Smooth muscle cell (in vitro differentiated cells): ENCODE results near the gene PODNL1. TPM values are rescaled to one million over a fixed set of nuclear protein-coding genes. Genes with fewer than 3 reads are reported as not detected.

Source experiments
- DNase-seq: peaks from one replicate; lab custom pipeline; 2025; ENCODE audit not compliant: unreplicated experiment; lab: John Stamatoyannopoulos, UW
- H2AFZ ChIP-seq: fragments of 200-600 bp; sonication (generic); 2 replicates; pipeline ENCODE4 v1.6.0; 2016; ENCODE audit warnings: antibody characterized with exemption, low read depth, mild to moderate bottlenecking
- H3F3A ChIP-seq: fragments of 200-600 bp; sonication (generic); 2 replicates; pipeline ENCODE4 v1.6.0; 2017; ENCODE audit warnings: antibody characterized with exemption, low read depth
- H3K27ac ChIP-seq: fragments of 200-600 bp; sonication (generic); 2 replicates; pipeline ENCODE4 v1.5.1; 2016; ENCODE audit warnings: low read depth, mild to moderate bottlenecking
- H3K27me3 ChIP-seq: fragments of 200-600 bp; sonication (generic); 2 replicates; pipeline ENCODE4 v1.6.1; 2016; ENCODE audit warnings: low read depth, mild to moderate bottlenecking
- H3K36me3 ChIP-seq: fragments of 200-600 bp; sonication (generic); 2 replicates; pipeline ENCODE4 v1.5.1; 2016; ENCODE audit warnings: low read depth
- H3K4me1 ChIP-seq: fragments of 200-600 bp; sonication (generic); 2 replicates; pipeline ENCODE4 v1.5.1; 2016; ENCODE audit warnings: low read depth
- H3K4me2 ChIP-seq: fragments of 200-600 bp; sonication (generic); 2 replicates; pipeline ENCODE4 v1.6.0; 2016; ENCODE audit warnings: mild to moderate bottlenecking
- H3K4me3 ChIP-seq: fragments of 200-600 bp; sonication (generic); 2 replicates; pipeline ENCODE4 v1.5.1; 2016; ENCODE audit warnings: mild to moderate bottlenecking
- H3K79me2 ChIP-seq: fragments of 200-600 bp; sonication (generic); 2 replicates; pipeline ENCODE4 v1.6.0; 2016; ENCODE audit warnings: low read depth, mild to moderate bottlenecking
- H3K9ac ChIP-seq: fragments of 200-600 bp; sonication (generic); 2 replicates; pipeline ENCODE4 v1.6.0; 2016; ENCODE audit warnings: low read depth
- H3K9me3 ChIP-seq: fragments of 200-600 bp; sonication (generic); replicated peaks from 2 replicates; pipeline ENCODE4 v1.5.1; 2016; ENCODE audit warnings: low read depth
- H4K20me1 ChIP-seq: fragments of 200-600 bp; sonication (generic); 2 replicates; pipeline ENCODE4 v1.6.0; 2016; ENCODE audit warnings: low read depth
- WGBS: methylation state at CpG from one replicate; pipeline ENCODE4 v1.1.7; 2016; ENCODE audit warnings: low lambda C conversion rate; 5-methylcytosine and 5-hydroxymethylcytosine counted together
- polyA plus RNA-seq: library from polyadenylated mRNA; unstranded; fragments of >200 nt; fragmentation: Nextera tagmentation; extraction: Ambion mirVana; gene quantifications from 2 replicates; pipeline ENCODE4 v1.2.1, GENCODE V29; 2016
- total RNA-seq: library from RNA; depleted of rRNA; stranded (reverse); fragments of >200 nt; gene quantifications from 2 replicates; pipeline ENCODE4 v1.2.3, GENCODE V29; 2014
- TF ChIP-seq, protein P1 (sequence below): fragments of 200-600 bp; sonication (generic); IDR thresholded peaks from 2 replicates; pipeline ENCODE4 v1.5.1; 2017; ENCODE audit warnings: borderline replicate concordance, mild to moderate bottlenecking, antibody characterized with exemption; ENCODE audit not compliant: insufficient read depth, poor library complexity, severe bottlenecking

Gene PODNL1
- total and polyA plus RNA-seq, 2 experiments from 2014 or later = 8.9 to 53.9 TPM

DNA sequence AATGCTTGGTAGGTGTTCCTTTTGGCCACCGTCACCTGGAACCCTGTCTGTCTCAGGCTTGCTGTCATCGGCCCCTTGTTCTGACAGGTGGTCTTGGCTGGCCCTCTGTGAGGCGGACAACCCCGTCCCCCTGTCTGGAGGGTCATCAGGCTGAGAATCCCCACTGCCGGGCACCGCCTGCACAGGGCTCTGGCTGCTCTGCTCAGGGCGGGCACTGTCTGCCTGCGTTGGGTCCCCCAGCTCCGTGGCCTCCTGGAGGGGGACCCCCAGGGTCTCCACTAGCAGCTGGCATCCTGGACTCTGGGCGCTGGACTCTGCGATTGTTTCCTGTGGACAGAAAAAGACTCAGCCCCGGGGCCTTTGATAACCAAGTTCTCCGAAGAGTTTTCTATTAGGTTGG, 48.1 kb downstream of the PODNL1 start:
- TF ChIP-seq, protein P1, sequence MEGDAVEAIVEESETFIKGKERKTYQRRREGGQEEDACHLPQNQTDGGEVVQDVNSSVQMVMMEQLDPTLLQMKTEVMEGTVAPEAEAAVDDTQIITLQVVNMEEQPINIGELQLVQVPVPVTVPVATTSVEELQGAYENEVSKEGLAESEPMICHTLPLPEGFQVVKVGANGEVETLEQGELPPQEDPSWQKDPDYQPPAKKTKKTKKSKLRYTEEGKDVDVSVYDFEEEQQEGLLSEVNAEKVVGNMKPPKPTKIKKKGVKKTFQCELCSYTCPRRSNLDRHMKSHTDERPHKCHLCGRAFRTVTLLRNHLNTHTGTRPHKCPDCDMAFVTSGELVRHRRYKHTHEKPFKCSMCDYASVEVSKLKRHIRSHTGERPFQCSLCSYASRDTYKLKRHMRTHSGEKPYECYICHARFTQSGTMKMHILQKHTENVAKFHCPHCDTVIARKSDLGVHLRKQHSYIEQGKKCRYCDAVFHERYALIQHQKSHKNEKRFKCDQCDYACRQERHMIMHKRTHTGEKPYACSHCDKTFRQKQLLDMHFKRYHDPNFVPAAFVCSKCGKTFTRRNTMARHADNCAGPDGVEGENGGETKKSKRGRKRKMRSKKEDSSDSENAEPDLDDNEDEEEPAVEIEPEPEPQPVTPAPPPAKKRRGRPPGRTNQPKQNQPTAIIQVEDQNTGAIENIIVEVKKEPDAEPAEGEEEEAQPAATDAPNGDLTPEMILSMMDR = no peak
- Histone ChIP-seq H3K36me3 (no peaks in the 10 kb centered on the region), H3K4me2 (no peak overlapping the region), H3F3A (no peaks in the 10 kb centered on the region), H3K9me3 (no peaks in the 10 kb centered on the region), H3K9ac (no peak overlapping the region), H2AFZ (no peak overlapping the region), H3K4me3 (no peak overlapping the region), H4K20me1 (no peaks in the 10 kb centered on the region), H3K27me3 (no peaks in the 10 kb centered on the region), H3K4me1 (no peaks in the 10 kb centered on the region), H3K27ac (no peak overlapping the region), H3K79me2 (no peaks in the 10 kb centered on the region)
- no peak for DNase-seq
- WGBS = 94% methylated on average over 13 of the region's 13 CpGs

- Histone ChIP-seq H3F3A (no peaks in the 10 kb centered on the region), H3K27me3 (no peaks in the 10 kb centered on the region), H3K36me3 (no peaks in the 10 kb centered on the region), H3K9ac (no peak overlapping the region), H3K4me2 (no peak overlapping the region), H3K9me3 (no peaks in the 10 kb centered on the region), H4K20me1 (no peaks in the 10 kb centered on the region), H3K79me2 (no peaks in the 10 kb centered on the region), H2AFZ (no peak overlapping the region), H3K4me3 (no peak overlapping the region), H3K4me1 (no peaks in the 10 kb centered on the region), H3K27ac (no peak overlapping the region)
- TF ChIP-seq, protein P1 = no peak
- 96% methylated on average over 16 of the region's 16 CpGs for WGBS
- DNase-seq = no peak
These were observed 49.9 kb downstream of the PODNL1 start for GRCh38 chr19:13888281-13888680.

GRCh38 chr19:13887517-13887916, 50.7 kb downstream of the PODNL1 start:
- Histone ChIP-seq H4K20me1 (no peaks in the 10 kb centered on the region), H3K4me2 (no peak overlapping the region), H2AFZ (no peak overlapping the region), H3K9me3 (no peaks in the 10 kb centered on the region), H3F3A (no peaks in the 10 kb centered on the region), H3K79me2 (no peaks in the 10 kb centered on the region), H3K4me3 (no peak overlapping the region), H3K4me1 (no peaks in the 10 kb centered on the region), H3K36me3 (no peaks in the 10 kb centered on the region), H3K27me3 (no peaks in the 10 kb centered on the region), H3K27ac (no peak overlapping the region), H3K9ac (no peak overlapping the region)
- TF ChIP-seq, protein P1 = no peak
- DNase-seq = no peak
- 31% methylated on average over 5 of the region's 5 CpGs for WGBS

DNA sequence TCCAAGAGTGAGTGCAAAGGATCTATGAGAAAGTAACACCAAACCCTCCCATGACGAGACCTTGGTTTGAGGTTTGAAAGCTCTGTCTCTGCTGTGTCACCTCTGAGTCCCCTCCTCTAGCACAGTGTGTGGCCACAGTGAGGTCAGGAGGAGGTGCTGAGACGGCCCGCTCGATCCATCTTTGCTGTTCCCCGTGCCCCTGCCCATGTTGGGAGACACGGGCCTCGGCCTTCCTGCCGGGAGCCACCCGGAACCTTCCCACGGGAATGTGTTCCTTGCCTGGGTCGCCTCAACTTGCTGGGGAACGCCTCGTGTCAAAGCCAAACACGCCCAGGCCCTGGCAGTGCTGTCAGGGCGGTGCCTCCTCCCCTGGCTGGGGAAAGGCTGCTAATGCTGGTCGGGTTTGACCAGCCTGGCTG, 51.2 kb downstream of the PODNL1 start:
- Histone ChIP-seq H3K9ac (no peak overlapping the region), H3K79me2 (no peaks in the 10 kb centered on the region), H3F3A (no peaks in the 10 kb centered on the region), H2AFZ (no peak overlapping the region), H4K20me1 (no peaks in the 10 kb centered on the region), H3K27ac (no peak overlapping the region), H3K36me3 (no peaks in the 10 kb centered on the region), H3K27me3 (no peaks in the 10 kb centered on the region), H3K4me3 (no peak overlapping the region), H3K9me3 (no peaks in the 10 kb centered on the region), H3K4me1 (no peaks in the 10 kb centered on the region), H3K4me2 (no peak overlapping the region)
- TF ChIP-seq, protein P1 = no peak
- DNase-seq = no peak
- WGBS = 64% methylated on average over 16 of the region's 16 CpGs
